Loucy (cell line): ENCODE results near the gene CPSF7.
"Not testable (repeated sequence)": the region's sequence is repeated elsewhere in the genome, so short reads cannot be mapped to it uniquely, and the experiment has no call there.

Source experiments
- EZH2phosphoT487 ChIP-seq: fragments of 200-600 bp; IDR thresholded peaks from 2 replicates; pipeline ENCODE4 v1.6.1; 2018; ENCODE audit warnings: antibody characterized with exemption, mild to moderate bottlenecking, moderate library complexity, borderline replicate concordance
- TF ChIP-seq, protein P1 (sequence below): fragments of 200-600 bp; sonication (generic); conservative IDR thresholded peaks from 2 replicates; pipeline ENCODE4 v1.5.1; 2014; ENCODE audit warnings: mild to moderate bottlenecking, antibody characterized with exemption, low read length

- TF ChIP-seq, protein P1, sequence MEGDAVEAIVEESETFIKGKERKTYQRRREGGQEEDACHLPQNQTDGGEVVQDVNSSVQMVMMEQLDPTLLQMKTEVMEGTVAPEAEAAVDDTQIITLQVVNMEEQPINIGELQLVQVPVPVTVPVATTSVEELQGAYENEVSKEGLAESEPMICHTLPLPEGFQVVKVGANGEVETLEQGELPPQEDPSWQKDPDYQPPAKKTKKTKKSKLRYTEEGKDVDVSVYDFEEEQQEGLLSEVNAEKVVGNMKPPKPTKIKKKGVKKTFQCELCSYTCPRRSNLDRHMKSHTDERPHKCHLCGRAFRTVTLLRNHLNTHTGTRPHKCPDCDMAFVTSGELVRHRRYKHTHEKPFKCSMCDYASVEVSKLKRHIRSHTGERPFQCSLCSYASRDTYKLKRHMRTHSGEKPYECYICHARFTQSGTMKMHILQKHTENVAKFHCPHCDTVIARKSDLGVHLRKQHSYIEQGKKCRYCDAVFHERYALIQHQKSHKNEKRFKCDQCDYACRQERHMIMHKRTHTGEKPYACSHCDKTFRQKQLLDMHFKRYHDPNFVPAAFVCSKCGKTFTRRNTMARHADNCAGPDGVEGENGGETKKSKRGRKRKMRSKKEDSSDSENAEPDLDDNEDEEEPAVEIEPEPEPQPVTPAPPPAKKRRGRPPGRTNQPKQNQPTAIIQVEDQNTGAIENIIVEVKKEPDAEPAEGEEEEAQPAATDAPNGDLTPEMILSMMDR: not testable (repeated sequence)
- not testable (repeated sequence) for TF ChIP-seq EZH2phosphoT487
Measured at GRCh38 chr11:61467602-61468001, 37.8 kb upstream of the CPSF7 start.
